ENCODE data around the gene CNIH3.

DNA sequence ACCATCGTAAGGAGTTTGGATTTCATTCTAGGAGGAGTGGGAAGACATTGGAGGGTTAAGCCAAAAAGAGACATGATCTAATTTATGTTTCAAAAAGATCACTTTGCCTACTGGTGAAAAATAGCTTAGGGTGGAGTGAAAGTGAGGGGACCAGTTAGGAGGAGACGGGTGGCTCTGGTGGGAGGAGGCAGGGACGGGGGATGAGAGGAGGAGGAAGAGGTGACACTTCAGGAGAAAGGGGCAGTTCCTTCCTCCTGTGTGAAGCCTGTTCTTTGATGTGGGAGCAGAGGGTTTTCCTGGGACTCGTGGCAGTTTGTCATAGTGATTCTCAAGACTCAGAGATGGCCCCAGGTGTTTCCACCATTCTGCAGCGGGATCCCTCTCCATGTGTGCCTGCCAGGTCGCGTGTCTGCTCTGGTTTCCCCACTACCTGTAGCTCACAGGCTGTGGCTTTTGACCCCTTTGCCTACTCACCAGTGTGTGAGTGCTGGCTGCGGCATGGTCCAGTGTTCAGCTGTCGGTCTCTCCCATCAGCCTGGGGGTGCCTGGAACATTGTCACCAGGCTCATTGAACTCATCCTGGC is 102.4 kb downstream of the CNIH3 start:
- no peak for TF ChIP-seq CTCF (IDR thresholded peaks at IDR 0.05)
- no peak for TF ChIP-seq POLR2A (IDR thresholded peaks at IDR 0.05)
- TF ChIP-seq POLR2AphosphoS5 (IDR thresholded peaks at IDR 0.05): no peak

All from upper lobe of left lung (tissue), 4 donors.